Mucosa of gallbladder (tissue), 1 donor: Measurements from ENCODE around the gene STPG4. TPM values are rescaled to one million over a fixed set of nuclear protein-coding genes. Genes with fewer than 3 reads are reported as not detected.

Experiments
- DNase-seq: peaks from one replicate; pipeline ENCODE4 v3.0.0-alpha.2; 2020; ENCODE audit warnings: low spot score
- total RNA-seq: library from RNA; stranded (reverse); gene quantifications from one replicate; pipeline ENCODE4 v1.2.1, GENCODE V29; 2021
- donor health status: DM: no; HTN: no; CAD: no.

STPG4 gene
- total RNA-seq, 1 donor from 2014 or later, result 0.20 TPM

GRCh38 chr2:47072018-47072691, 83.0 kb downstream of the STPG4 start:
- DNase-seq, result peak; percentile 84

- peak; percentile 75 for DNase-seq
These were observed 83.9 kb downstream of the STPG4 start for GRCh38 chr2:47070920-47071824.

- no peak for DNase-seq
These were observed 84.8 kb downstream of the STPG4 start for GRCh38 chr2:47070155-47070919.

GRCh38 chr2:47069628-47070154, 85.4 kb downstream of the STPG4 start:
- peak; percentile 85 for DNase-seq

GRCh38 chr2:47068981-47069627, 86.0 kb downstream of the STPG4 start:
- DNase-seq, result no peak

GRCh38 chr2:47067788-47068407, 87.2 kb downstream of the STPG4 start:
- DNase-seq, result no peak

- peak; percentile 49 for DNase-seq
These were observed 89.2 kb downstream of the STPG4 start for GRCh38 chr2:47065771-47066380.

- DNase-seq, result no peak
These were observed 89.8 kb downstream of the STPG4 start for GRCh38 chr2:47065343-47065742.

- no peak for DNase-seq
These were observed 91.0 kb downstream of the STPG4 start for GRCh38 chr2:47064106-47064505.

- DNase-seq, result no peak
These were observed 91.6 kb downstream of the STPG4 start for GRCh38 chr2:47063538-47063930.

- DNase-seq, result no peak
These were observed 92.2 kb downstream of the STPG4 start for GRCh38 chr2:47062681-47063537.

GRCh38 chr2:47061944-47062678, 93.0 kb downstream of the STPG4 start:
- no peak for DNase-seq

- DNase-seq, result no peak
These were observed 94.4 kb downstream of the STPG4 start for GRCh38 chr2:47060652-47061170.

- DNase-seq, result peak; percentile 54
These were observed 96.8 kb downstream of the STPG4 start for GRCh38 chr2:47058003-47058931.

- no peak for DNase-seq
These were observed 97.5 kb downstream of the STPG4 start for GRCh38 chr2:47057687-47058002.

- peak; percentile 52 for DNase-seq
These were observed 98.0 kb downstream of the STPG4 start for GRCh38 chr2:47056868-47057686.

GRCh38 chr2:47056374-47056773, 98.7 kb downstream of the STPG4 start:
- no peak for DNase-seq
